NCI-H2227 (cell line): ENCODE results near the gene CYS1.
A peak's percentile ranks its signal among the peaks of the same experiment; 100 is the strongest.
"Not testable (repeated sequence)": the region's sequence is repeated elsewhere in the genome, so short reads cannot be mapped to it uniquely, and the experiment has no call there.

Source experiments
- DNase-seq: peaks from one replicate; lab custom pipeline; 2025; ENCODE audit not compliant: unreplicated experiment; lab: John Stamatoyannopoulos, UW

Gene CYS1

DNA sequence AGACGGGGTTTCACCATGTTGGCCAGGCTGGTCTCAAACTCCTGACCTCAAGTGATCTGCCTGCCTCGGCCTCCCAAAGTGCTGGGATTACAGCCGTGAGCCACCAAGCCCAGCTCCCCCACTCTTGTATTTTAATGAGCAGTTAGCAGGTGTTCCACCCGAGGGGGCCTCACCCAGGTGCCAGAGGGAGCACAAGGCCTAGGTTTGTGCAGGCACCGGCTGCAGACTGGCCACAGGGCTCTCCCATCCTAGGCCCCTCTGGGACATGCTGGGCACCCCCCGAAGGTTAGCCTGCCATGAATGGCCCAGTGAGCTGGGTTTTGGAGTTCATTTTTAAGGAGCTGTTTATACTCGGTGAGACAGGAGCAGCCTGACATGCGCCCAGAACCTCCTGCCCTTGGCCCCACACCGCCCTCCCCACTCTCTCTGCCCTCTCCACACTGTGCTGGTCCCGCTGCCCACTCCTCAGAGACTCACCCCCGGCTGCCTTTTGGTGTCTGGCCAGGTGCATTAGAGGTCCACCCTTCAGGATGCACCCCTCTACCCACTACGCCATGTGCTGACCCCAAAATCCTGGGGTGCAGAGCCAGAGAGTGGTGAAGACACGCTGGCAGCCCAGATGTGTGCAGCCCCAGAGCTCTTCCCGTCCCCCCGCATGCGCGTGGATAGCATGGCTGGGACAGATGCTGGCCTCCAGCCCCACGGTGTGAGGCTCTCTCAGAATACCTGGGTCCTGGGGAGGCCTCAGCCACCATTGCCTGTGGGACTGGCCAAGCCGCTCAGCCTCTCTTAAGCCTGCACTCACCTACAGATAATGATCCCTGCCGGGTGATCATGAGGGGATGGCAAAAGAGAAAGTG lies 48.1 kb downstream of the CYS1 start:
- DNase-seq: no peak

DNA sequence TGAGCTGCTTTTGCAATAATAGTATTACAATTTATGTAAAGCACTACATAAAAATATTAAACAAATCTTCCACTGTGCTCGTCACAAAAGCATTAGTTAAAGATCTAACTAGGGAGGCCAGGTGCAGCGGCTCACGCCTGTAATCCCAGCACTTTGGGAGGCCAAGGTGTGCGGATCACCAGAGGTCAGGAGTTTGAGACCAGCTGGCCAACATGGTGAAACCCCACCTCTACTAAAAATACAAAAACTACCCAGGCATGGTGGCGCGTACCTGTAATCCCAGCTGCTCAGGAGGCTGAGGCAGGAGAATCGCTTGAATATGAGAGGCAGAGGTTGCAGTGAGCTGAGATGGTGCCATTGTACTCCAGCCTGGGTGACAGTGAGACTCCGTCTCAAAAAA lies 49.4 kb downstream of the CYS1 start:
- DNase-seq: not testable (repeated sequence)

DNA sequence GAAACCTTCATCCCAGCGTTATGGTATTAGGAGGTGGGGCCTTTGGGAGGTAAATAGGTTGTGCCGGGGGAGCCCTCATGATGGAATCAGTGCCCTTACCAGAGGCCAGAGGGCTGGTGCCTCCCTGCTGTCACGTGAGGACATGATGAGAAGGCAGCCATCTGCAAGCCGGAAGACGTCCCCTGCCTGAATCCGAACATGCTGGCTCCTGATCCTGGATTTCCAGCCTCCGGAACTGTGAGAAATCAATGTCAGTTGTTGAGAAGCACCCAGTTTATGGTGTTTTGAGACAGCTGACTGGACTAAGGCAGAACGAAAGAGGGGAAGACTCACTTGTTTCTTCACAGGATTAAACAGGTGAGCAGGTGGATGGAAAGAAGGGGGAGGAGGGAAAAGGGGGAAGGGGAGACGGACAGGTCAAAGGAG lies 49.9 kb downstream of the CYS1 start:
- peak; percentile 81 for DNase-seq

DNA sequence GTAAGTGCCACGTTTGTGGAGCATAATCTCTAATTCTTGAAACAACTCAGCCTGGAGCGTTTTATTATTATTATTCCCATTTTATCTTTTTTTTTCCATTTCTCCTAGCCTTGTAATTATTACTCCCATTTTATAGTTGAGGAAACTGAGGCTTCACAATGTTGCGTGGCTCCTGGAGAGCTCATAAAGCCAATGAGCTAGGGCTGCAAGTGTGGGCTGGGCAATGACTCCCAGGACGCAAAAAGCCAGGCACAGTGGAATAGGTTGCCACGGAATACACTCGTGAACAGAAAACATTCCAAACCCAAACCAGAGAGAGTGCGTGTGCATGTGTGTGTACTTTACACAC lies 50.4 kb downstream of the CYS1 start:
- DNase-seq: no peak

DNA sequence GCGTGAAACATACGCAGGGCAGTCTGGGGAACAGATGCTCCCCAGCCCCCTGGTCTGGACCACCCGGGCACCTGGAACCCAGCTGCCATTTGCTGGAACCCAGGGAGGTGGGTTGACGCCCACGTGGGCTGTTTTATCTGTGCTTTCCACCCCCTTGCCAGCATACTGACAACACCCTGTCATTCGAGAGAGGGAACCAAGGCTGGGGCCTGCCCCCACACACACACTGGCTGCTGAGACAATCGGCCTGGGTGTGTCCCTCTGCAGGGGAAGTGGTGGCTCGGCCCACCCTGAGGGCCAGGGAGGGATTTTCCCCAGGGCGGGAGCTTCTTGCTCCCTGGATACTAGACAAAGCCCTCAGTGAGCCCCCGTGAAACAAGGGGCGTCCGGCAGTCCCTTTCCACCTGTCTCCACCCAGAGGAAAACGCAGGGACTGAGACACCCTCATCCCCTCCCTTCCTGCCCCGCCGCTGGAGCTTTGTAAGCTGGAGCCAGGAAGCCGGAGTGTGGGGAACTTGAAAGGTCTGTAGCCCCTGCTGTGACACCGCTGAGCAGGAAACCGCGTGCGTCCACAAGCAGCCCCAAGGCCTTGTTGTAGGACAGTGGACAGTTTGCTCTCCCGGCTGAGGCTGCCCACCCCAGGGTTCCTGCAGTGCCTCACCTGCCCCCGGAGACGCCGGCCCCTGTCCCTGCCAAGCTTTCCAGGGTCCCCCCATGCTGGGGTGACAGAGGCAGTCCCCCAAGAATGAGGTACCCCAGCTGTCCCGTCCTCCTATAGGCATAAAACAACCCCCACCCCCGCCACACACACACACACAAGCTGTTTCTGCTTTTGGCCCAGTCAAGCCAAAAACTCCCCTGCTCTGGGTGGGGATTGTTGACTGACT lies 51.0 kb downstream of the CYS1 start:
- DNase-seq: peak; percentile 29

DNA sequence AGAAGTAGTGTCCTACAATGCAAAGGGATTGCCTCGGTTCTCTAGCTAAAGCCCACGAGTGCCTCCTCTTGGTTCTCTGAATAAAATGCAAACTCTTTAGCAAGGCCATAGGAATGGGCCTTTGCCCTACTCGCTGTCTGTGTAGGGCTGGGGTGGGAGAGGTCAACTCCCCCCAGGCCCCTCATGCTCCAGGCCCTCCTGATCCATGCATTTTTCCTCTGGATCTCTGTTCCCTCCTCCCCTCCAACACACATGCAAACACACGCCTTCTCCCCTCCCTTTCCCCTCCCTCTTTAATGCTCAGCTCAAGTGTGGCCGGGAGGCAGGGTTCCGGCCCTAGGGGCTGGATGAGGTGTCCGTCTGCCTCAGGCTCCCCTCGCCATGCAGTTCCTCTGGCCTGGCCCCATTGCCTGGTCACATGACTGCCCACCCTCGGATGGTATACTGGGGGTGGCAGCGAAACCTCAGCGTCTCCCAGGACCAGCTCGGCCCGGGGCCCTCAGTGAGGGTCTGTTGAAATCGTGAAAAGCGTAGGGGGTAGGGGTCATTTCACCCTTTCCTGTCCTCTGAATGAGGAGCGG lies 51.7 kb downstream of the CYS1 start:
- no peak for DNase-seq

DNA sequence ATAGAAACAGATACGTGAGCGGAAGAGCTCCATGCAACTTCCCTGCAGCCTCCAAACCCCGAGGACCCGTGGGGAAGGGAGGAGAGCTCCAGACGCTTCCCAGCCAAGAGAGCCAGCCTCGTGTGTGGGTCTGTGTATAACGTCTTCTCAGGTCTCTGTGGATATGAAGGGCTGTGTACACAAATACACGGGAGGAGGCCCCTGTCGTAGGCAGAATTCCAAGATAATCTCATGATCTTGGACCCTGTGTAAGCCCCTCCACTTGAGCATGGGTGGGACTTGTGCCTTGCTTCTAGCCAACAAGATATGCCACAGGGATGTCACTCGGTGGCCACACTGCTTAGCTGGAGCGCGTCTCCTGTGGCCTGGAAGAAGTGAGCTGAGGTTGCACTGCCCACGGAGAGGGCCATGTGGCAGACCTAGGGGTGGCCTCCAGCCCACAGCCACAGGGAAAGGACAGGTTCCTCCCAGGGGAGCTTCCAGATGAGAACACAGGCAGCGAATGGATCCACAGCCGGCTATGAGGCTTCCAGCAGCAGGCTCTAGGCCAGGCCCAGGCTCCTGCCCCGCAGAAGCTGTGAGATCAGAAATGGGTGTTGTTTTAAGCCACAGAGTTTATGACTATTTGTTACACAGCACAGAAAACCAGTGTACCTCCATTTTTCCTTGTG lies 52.4 kb downstream of the CYS1 start:
- DNase-seq: no peak

DNA sequence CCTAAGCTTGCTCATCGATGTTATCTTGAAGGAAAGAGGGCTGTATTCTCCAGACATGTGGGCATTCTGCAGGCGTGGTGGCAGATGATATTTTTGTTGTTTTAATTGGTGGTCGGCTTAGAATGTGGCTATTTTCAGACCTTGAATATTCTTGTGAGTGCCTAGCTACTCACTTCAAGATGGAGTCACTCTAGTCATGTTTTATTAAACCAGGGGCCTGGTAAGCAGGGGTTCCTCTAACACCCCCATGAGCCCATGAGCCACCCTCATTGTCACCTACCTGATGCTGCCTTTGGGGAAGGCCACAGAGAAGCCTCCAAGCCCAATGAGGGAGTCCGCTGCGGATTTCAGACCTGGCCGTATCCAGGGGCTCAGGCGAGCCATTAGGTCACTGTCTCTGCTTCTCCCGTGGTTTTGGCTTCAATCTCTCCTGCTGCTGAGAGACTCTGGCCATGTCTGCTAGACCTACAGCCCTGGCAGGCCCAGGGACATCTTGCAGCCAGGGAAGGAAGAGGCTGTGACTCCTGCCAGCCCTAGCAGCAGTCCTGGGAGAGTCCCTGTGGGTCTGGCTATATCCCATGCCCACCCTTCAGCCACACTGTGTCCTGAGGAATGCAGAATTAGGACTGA lies 53.2 kb downstream of the CYS1 start:
- DNase-seq: no peak

DNA sequence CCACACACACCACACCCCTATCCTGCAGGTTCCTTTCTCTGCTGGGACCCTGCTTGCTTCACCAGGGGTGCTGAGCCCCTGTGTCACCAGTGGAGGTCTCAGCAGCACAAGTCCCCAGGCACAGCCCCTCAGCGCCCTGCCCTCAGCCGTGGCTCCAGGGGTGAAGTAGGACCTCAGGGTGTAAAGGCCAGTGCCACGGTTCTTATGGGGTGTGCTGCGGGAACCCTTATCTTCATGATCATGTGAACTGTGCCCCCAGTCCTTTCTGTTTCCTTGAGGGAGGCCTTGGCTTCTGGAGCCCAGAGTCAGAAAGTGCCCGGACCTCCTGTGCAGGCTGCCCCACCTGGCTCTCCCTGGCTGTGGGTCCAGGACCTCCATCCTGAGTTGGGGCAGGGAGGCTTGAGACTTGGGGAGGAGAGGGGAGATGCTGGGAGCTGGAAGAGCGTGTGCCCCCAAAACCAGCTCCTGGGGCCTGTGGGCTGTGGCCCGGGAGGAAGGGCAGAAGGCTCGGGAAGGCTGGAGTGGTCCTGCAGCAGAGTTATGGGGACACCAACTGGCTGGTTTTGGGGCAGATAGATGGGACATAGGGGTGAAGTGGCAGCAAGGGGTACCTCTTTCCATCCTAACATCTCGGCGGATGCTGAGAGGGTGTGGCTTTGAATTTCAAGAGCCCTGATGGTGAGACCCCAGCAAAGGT lies 57.1 kb downstream of the CYS1 start:
- DNase-seq: no peak

DNA sequence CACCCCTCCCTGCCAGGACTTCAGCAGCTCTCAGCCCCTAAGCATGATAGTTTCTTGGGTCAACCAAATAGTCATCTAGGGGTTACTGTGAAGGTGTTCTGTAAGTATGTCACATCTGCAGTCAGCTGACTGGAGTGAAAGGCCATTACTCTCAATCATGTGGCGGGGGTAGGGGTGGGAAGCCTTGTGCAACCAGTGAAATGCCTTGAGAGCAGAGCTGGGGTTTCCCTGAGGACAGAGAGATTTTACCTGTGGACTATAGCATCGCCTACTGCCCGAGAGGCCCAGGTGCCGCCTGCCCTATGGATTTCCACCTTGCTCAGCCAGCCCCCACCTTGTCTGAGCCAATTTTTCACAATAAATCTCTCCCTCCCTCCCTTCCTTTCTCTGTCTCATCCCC lies 57.8 kb downstream of the CYS1 start:
- DNase-seq: no peak

DNA sequence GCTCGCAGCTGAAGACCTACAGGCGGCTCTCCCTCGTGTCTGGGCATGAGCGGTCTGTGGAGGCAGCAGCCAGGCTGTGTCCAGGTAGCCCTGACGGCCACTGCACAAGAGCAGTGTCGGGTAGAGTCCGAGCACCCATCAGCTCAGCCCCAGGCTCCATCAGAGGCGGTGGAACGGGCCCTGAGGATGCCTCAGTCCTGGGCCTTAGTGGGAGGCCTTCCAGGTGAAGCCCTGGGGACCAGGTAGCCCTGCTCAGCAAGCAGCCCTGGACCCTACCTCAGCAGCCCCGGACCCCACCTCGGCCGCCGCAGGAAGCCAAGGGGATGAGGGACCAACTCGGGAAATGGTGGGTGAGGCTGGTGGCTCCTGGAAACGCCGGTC lies 58.2 kb downstream of the CYS1 start:
- DNase-seq: no peak

DNA sequence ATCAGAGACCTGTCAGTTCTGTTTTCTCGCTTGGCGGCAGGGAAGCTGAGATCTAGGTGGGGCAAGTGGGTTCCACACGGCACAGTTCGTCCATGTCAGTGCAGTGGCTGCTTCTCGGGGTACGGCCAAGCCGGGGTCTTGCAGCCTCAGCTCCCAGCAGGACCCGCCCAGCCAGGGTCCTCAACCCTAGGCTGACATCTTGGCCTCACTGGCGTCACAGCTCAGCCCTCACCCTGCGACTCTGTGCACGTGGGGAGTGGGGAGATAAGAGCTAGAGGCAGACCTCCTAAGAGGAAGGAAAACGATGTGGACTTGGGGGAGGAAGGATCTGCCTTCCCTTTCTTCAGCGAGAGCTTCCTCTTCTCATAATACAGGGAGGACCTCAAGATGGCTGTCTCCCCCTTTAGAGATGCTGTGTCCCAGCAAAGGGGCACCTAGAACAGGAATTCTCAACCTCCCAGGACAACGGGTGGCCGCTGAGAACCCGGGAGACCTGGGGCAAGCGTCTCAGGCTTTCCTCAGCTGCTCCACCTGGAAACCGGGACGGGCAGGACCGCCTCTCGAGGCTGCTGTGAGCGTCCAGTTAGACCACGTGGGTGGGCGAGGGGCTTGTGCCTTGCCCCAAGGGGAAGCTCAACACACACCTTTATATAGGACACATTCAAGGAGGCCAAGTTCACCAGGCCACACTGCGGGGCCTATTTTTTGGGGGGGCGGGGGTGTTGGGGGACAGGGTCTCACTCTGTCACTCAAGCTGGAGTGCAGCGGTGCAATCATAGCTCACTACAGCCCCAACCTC lies 60.4 kb downstream of the CYS1 start:
- DNase-seq: no peak

DNA sequence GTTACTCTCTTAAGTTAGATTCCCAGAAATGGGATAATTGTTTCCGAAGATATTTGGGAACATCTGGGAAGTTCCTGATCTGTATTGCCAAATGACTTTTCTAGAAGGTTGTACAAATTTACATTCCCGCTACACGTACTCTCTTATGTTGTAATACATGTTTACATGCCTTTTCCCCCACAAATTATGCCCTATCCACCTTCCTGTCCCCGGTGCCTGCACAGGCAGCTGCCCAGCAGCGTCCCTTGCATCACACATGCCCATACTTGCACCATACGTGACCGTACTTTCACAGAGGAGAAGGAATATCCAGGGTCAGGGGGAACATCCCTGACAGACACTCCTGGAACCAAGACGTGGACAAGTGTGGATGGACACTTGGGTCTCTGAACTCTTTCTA lies 61.0 kb downstream of the CYS1 start:
- no peak for DNase-seq

DNA sequence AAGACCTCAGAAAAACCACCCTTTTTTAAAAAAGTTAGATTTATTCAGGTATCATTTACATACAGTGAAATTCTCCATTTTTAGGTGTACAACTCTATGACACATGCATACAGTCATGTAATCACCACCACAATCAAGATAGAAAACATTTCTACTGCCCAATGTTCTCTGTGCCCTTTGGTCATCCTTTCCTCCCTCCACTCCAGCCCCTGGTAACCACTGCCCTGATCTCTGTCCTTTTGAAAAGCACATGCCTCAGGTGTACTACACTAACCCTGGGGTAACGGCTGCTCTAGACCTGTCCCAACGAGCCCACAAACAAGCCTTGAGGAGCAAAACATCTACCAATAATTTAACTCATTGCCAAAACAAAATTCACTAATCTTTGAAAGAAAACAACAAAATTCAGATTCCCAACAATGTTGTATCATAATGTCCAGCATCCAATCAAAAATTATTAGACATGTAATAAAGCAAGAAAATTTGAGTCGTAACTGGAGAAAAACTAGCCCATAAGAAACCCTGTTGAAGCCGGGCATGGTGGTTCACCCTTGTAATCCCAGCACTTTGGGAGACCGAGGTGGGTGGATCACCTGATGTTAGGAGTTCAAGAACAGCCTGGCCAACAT lies 62.8 kb downstream of the CYS1 start:
- DNase-seq: no peak

DNA sequence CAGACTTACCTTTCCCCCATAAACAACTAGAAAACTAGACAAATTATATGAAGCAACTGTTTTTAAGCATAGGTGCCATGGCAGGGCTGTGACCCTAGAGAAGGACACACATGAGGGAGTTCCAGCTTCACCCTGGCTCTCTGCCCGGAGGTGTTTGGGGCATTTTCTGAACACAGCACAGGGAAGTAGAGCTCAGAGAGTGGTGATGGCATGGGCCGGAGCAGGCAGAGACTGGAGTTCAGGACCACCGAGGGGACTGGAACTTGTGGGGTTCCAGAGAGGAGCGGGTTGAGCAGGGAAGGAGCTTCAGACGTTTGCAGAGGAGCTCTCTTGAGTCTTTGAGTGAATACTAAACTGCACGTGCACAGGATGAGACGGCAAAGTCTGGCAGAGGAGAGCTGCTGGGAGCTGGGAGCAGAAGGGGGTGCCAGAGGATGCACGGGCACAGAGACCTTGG lies 63.4 kb downstream of the CYS1 start:
- no peak for DNase-seq

DNA sequence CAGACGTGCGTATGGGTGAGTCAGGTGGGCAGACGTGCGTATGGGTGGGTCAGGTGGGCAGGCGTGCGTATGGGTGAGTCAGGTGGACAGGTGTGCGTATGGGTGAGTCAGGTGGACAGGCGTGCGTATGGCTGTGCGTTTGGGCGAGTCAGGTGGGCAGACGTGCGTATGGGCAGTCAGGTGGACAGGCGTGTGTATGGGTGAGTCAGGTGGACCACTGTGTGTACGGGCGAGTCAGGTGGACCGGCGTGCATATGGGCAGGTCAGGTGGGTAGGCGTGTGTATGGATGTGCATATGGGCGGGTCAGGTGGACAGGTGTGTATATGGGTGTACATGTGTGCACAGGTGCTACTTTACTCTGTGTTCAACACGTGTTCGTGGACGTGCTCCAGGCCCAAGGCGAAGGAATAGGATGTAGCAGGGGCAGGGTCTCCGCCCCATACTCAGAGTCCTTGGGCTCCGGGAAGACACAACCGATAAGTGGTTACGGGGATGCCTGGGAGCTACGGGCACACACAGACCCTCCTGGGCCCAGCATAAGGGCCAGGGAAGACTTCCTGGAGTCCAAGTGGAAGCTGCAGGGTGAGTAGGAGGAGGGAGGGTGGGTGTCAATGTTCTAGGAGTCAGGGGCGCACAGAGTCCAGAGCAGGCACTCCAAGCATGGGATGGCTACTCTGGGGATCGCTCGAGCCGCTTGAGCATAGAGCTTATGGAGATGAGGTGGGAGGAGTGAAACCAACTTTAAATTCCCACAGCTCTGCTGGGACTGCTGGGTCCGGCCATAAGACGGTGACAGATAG lies 64.0 kb downstream of the CYS1 start:
- no peak for DNase-seq

DNA sequence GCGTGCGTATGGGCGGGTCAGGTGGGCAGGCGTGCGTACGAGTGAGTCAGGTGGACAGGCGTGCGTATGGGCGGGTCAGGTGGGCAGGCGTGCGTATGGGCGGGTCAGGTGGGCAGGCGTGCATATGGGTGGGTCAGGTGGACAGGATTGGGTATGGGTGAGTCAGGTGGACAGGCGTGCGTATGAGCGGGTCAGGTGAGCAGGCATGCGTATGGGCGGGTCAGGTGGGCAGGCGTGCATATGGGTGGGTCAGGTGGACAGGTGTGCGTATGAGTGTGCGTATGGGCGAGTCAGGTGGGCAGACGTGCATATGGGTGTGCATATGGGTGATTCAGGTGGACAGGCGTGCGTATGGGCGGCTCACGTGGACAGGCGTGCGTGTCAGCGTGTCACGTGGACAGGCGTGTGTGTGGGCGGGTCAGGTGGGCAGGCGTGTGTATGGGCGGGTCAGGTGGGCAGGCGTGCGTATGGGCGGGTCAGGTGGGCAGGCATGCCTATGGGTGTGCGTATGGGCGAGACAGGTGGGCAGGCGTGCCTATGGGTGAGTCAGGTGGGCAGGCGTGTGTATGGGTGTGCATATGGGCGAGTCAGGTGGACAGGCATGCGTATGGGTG lies 64.7 kb downstream of the CYS1 start:
- DNase-seq: not testable (repeated sequence)
